Nephron (organoid): ENCODE measurements around the gene PLA2G4E.

Experiments
- H3K27ac Mint-ChIP-seq, 3 experiments: 2 replicates each; pipeline ENCODE4 v1.8.0; 2020; ENCODE audit warnings: mixed read lengths in 3 of 3, mild to moderate bottlenecking in 2 of 3, moderate library complexity in 1 of 3
- H3K27me3 Mint-ChIP-seq: 2 replicates; pipeline ENCODE4 v1.8.0; 2021; ENCODE audit warnings: low read depth, mild to moderate bottlenecking, moderate library complexity, mixed read lengths
- H3K36me3 Mint-ChIP-seq: 2 replicates; pipeline ENCODE4 v1.8.0; 2020; ENCODE audit warnings: low read depth, mixed read lengths
- H3K4me1 Mint-ChIP-seq: 2 replicates; pipeline ENCODE4 v1.8.0; 2020; ENCODE audit warnings: mixed read lengths
- H3K4me3 Mint-ChIP-seq, 3 experiments: 2 replicates each; pipeline ENCODE4 v1.8.0; 2020; ENCODE audit warnings: mild to moderate bottlenecking in 3 of 3, mixed read lengths in 3 of 3, moderate library complexity in 2 of 3
- H3K9me3 Mint-ChIP-seq: 2 replicates; pipeline ENCODE4 v1.8.0; 2020; ENCODE audit warnings: mixed read lengths
- TF ChIP-seq, protein P1 (sequence below), 3 experiments: fragments of 200-600 bp; sonication (generic); IDR thresholded peaks; one replicate each; pipeline ENCODE4 v1.5.0; 2021; ENCODE audit warnings: antibody characterized with exemption in 3 of 3; ENCODE audit not compliant: unreplicated experiment in 3 of 3

The PLA2G4E gene

GRCh38 chr15:41980654-41981323 is 40.1 kb downstream of the PLA2G4E start:
- Mint-ChIP-seq H3K36me3 (no peaks in the 10 kb centered on the region), H3K4me1 (peaks cover 22% of the 10 kb centered on the region), H3K27me3 (peaks cover 8% of the 10 kb centered on the region), H3K9me3 (no peaks in the 10 kb centered on the region), H3K27ac (peak overlapping the region in 1 of 3 experiments; percentile 89), H3K4me3 (no peak overlapping the region)
- TF ChIP-seq, protein P1, sequence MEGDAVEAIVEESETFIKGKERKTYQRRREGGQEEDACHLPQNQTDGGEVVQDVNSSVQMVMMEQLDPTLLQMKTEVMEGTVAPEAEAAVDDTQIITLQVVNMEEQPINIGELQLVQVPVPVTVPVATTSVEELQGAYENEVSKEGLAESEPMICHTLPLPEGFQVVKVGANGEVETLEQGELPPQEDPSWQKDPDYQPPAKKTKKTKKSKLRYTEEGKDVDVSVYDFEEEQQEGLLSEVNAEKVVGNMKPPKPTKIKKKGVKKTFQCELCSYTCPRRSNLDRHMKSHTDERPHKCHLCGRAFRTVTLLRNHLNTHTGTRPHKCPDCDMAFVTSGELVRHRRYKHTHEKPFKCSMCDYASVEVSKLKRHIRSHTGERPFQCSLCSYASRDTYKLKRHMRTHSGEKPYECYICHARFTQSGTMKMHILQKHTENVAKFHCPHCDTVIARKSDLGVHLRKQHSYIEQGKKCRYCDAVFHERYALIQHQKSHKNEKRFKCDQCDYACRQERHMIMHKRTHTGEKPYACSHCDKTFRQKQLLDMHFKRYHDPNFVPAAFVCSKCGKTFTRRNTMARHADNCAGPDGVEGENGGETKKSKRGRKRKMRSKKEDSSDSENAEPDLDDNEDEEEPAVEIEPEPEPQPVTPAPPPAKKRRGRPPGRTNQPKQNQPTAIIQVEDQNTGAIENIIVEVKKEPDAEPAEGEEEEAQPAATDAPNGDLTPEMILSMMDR (IDR thresholded peaks at IDR 0.05; ENCODE audit: unreplicated experiment in 3 of 3) = no peak

- no peaks in the 10 kb centered on the region for H3K9me3 Mint-ChIP-seq
- no peak overlapping the region for H3K4me3 Mint-ChIP-seq
- no peaks in the 10 kb centered on the region for H3K36me3 Mint-ChIP-seq
- TF ChIP-seq, protein P1 (IDR thresholded peaks at IDR 0.05; ENCODE audit: unreplicated experiment in 3 of 3) = no peak
- peaks cover 10% of the 10 kb centered on the region for H3K27me3 Mint-ChIP-seq
- H3K4me1 Mint-ChIP-seq = peaks cover 22% of the 10 kb centered on the region
- no peak overlapping the region for H3K27ac Mint-ChIP-seq
Observed at GRCh38 chr15:41979493-41980266, 41.2 kb downstream of the PLA2G4E start.

GRCh38 chr15:41978534-41978933 is 42.3 kb downstream of the PLA2G4E start:
- no peaks in the 10 kb centered on the region for H3K36me3 Mint-ChIP-seq
- no peak overlapping the region for H3K4me3 Mint-ChIP-seq
- peaks cover 5% of the 10 kb centered on the region for H3K27me3 Mint-ChIP-seq
- no peaks in the 10 kb centered on the region for H3K9me3 Mint-ChIP-seq
- peaks cover 22% of the 10 kb centered on the region for H3K4me1 Mint-ChIP-seq
- no peak overlapping the region for H3K27ac Mint-ChIP-seq
- TF ChIP-seq, protein P1 (IDR thresholded peaks at IDR 0.05; ENCODE audit: unreplicated experiment in 3 of 3) = no peak

- no peaks in the 10 kb centered on the region for H3K36me3 Mint-ChIP-seq
- peaks cover 9% of the 10 kb centered on the region for H3K27me3 Mint-ChIP-seq
- H3K9me3 Mint-ChIP-seq = no peaks in the 10 kb centered on the region
- no peak overlapping the region for H3K4me3 Mint-ChIP-seq
- H3K27ac Mint-ChIP-seq = no peak overlapping the region
- peaks cover 22% of the 10 kb centered on the region for H3K4me1 Mint-ChIP-seq
- TF ChIP-seq, protein P1 (IDR thresholded peaks at IDR 0.05; ENCODE audit: unreplicated experiment in 3 of 3) = no peak
Observed at GRCh38 chr15:41977757-41978383, 43.0 kb downstream of the PLA2G4E start.

- H3K9me3 Mint-ChIP-seq = no peaks in the 10 kb centered on the region
- no peaks in the 10 kb centered on the region for H3K36me3 Mint-ChIP-seq
- TF ChIP-seq, protein P1 (IDR thresholded peaks at IDR 0.05; ENCODE audit: unreplicated experiment in 3 of 3) = no peak
- H3K27me3 Mint-ChIP-seq = peaks cover 14% of the 10 kb centered on the region
- no peak overlapping the region for H3K27ac Mint-ChIP-seq
- no peak overlapping the region for H3K4me3 Mint-ChIP-seq
- H3K4me1 Mint-ChIP-seq = peaks cover 18% of the 10 kb centered on the region
Observed at GRCh38 chr15:41975669-41976068, 45.2 kb downstream of the PLA2G4E start.
